Lower leg skin (tissue), 4 donors: ENCODE results near the gene MYLK4. TPM values are rescaled to one million over a fixed set of nuclear protein-coding genes. Genes with fewer than 3 reads are reported as not detected.

Experiments used
- DNase-seq, 2 donors: peaks; one replicate each; pipeline ENCODE4 v3.0.0-alpha.2; 2019; ENCODE audit warnings: low spot score in 2 of 2
- H3K4me3 ChIP-seq: fragments of 200-600 bp; sonication (generic); 2 replicates; pipeline ENCODE4 v1.5.1; 2017; ENCODE audit warnings: mild to moderate bottlenecking, low read depth; ENCODE audit not compliant: poor library complexity, severe bottlenecking
- CTCF ChIP-seq, 3 donors: fragments of 450-650 bp; IDR thresholded peaks; one replicate each; pipeline ENCODE4 v1.5.1; 2016; ENCODE audit warnings: antibody characterized with exemption in 3 of 3, mild to moderate bottlenecking in 3 of 3, moderate library complexity in 2 of 3
- POLR2A ChIP-seq, 2 donors: fragments of 450-650 bp; IDR thresholded peaks; one replicate each; pipeline ENCODE4 v1.6.1; 2016 to 2017; ENCODE audit warnings: antibody characterized with exemption in 2 of 2, mild to moderate bottlenecking in 1 of 2, moderate library complexity in 1 of 2
- WGBS, 2 donors: methylation state at CpG; one replicate each; pipeline ENCODE4 v1.1.5; 2018; 5-methylcytosine and 5-hydroxymethylcytosine counted together
- intact Hi-C: fragments of 100-400 bp; cut with DNase I; formaldehyde crosslinking; loops from one replicate; pipeline ENCODE4 v1.15.0; 2023; ENCODE audit warnings: low total_unique reads
- total RNA-seq, 4 donors: library from RNA; depleted of rRNA; stranded (reverse); fragments of >200 nt; gene quantifications; one replicate each; pipeline ENCODE4 v1.1.0, GENCODE V29; 2016

Gene MYLK4
- total RNA-seq, 4 donors from 2014 or later = 0.97 to 3.8 (median 2.5) TPM

- no peak for DNase-seq
- TF ChIP-seq POLR2A (IDR thresholded peaks at IDR 0.05) (no peak), CTCF (IDR thresholded peaks at IDR 0.05) (no peak)
- no peak overlapping the region for H3K4me3 ChIP-seq
- 53 to 58% methylated on average over 11 of the region's 11 CpGs for WGBS, 2 donors
- intact Hi-C loops = no loop called here
These were observed 85.3 kb downstream of the MYLK4 start for GRCh38 chr6:2665146-2666070.

GRCh38 chr6:2663123-2663522, 87.6 kb downstream of the MYLK4 start:
- no peak for DNase-seq
- H3K4me3 ChIP-seq = no peak overlapping the region
- intact Hi-C loops = no loop called here
- TF ChIP-seq POLR2A (IDR thresholded peaks at IDR 0.05) (no peak), CTCF (IDR thresholded peaks at IDR 0.05) (no peak)
- 86 to 87% methylated on average over 4 of the region's 4 CpGs for WGBS, 2 donors

- TF ChIP-seq CTCF (IDR thresholded peaks at IDR 0.05) = no peak
- TF ChIP-seq POLR2A (IDR thresholded peaks at IDR 0.05) = no peak
- 83 to 85% methylated on average over 3 of the region's 3 CpGs for WGBS, 2 donors
- DNase-seq = no peak
- intact Hi-C loops = no loop called here
- H3K4me3 ChIP-seq = no peak overlapping the region
These were observed 89.1 kb downstream of the MYLK4 start for GRCh38 chr6:2661651-2662050.

- WGBS, 2 donors = 80% methylated on average over 4 of the region's 4 CpGs
- TF ChIP-seq POLR2A (IDR thresholded peaks at IDR 0.05) (no peak), CTCF (IDR thresholded peaks at IDR 0.05) (no peak)
- intact Hi-C loops = no loop called here
- no peak overlapping the region for H3K4me3 ChIP-seq
- no peak for DNase-seq
These were observed 90.8 kb downstream of the MYLK4 start for GRCh38 chr6:2659882-2660281.

- no peak for TF ChIP-seq POLR2A (IDR thresholded peaks at IDR 0.05)
- 88 to 92% methylated on average over 5 of the region's 5 CpGs for WGBS, 2 donors
- DNase-seq = no peak
- intact Hi-C loops = no loop called here
- H3K4me3 ChIP-seq = no peak overlapping the region
These were observed 91.3 kb downstream of the MYLK4 start for GRCh38 chr6:2659381-2659780.

GRCh38 chr6:2658788-2659187, 91.9 kb downstream of the MYLK4 start:
- H3K4me3 ChIP-seq = no peak overlapping the region
- 63 to 73% methylated on average over 5 of the region's 5 CpGs for WGBS, 2 donors
- intact Hi-C loops = no loop called here
- TF ChIP-seq POLR2A (IDR thresholded peaks at IDR 0.05) (no peak), CTCF (IDR thresholded peaks at IDR 0.05) (no peak)
- no peak for DNase-seq
